Measurements from ENCODE around the gene APLNR.

APLNR gene

DNA sequence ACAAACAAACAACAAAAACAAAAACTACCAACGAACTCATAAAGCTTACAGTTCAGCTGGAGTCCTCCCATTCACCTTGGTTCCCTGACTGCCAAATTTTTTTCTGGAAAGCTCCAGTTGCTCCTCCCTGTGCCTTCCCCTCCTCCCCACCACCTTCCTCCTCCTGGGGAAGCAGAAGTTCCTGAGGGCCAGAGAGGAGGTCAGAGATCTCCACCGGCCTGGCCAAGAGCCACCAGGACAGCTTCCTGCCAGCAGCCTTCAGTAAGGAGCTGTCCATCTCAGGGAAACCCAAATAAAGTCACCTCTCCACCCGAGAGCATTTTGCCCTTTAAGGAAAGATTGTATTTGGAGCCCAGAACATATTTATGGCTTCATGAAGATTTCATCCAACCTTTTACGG is 20.0 kb downstream of the APLNR start:
- DNase-seq (ENCODE audit: low spot score): no peak

DNA sequence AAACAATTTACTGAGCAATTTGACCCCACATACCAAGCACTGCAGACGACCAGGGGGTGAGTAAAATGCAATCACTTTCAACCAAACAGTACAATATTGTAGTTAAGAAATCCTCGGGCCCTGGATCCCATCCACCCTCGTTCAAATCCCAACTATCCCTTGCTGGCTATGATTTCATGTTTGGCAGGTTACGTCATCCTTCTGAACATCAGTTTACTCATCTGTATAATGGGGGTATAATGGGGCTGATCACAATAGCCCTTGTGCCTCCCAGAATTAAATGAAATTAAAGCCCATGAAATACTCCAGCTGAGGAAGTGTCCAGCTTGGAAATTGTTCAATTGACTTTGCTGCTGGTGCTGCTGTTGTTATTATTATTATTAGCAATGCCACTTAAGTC is 20.6 kb downstream of the APLNR start:
- no peak for DNase-seq (ENCODE audit: low spot score)

DNA sequence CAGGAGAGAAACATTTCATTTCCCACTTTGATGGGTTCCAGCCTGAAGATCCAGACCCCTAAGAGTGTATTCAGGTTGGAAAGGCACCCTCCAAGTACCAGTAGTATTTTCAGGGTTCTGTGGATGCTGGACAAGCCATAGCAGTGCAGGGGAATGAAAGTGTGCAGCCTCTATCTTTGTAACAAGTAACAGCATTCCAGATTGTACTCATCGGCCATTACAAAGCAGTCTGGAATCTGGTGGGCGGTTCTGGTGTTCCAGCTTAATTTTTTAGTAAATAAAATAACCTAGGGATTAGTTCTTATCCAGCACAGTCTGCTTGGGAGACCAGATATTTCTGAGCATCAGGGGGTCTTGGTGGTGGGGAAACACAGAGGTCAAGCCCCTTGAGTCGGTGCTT is 22.6 kb downstream of the APLNR start:
- no peak for DNase-seq (ENCODE audit: low spot score)

DNA sequence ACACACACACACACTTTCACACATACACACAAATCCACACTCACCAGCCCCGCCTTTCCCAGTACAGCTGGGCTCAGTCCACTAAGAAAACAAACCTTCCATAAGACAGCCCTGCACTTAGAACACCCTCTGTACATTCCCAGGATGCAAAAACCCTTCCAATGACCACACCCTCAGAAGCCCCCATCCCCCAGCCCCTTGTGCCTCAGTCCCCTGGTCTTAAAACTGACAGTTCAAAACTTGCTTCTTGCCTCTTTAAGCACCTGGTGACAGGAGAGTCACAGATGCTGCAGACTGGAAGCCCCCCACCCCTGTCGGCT is 23.0 kb downstream of the APLNR start:
- no peak for DNase-seq (ENCODE audit: low spot score)

DNA sequence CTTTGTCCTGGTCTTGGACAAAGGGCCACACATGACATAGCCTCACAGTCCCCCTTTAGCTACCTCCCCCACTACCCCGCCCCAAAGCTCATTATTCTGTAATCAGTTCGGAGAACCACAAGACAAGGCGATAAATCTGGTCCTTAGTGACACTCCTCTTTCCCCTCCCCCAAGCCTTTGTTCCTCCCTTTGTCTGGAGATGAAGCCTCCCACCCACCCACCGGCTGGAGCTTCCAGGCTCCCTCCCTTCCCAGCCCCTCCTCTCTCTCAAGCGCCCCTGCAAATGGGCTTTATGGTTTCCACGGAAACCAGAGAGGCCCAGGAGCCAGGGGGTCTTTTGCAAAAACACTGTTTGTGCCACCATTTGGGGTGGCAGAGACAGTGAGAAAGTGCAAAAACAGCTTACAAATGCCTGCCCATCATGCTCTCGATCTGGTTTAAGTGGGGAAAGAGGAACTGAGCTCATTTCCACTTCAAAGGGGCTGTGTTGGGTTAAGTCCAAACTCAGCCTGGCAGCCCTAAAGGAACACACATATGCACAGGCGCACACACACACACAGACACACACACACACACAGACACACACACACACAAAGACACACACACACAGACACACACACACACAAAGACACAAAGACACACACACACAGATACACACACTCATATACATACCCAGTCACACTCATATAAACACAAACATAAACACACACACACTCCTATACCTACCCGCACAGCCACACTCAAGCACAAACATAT is 23.5 kb downstream of the APLNR start:
- no peak for DNase-seq (ENCODE audit: low spot score)

DNA sequence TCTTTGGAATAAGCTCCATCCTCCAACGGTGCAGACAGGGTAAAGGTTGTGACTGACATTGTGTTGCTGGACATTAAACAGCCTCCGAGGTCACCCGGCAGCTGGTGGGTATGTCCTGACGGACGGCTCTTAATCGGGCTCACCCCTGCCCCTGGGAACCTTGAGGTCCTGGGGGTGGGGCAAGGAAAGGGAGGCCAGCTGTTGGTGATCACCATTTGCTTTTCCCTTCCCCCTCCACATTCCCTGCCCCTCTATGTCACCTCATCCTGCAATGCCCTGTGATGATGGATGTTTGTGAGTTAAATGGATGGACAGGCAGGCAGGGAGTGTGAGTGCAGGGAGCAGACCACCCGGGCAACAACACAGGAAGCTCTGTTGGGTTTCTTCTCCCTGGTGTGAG is 26.3 kb downstream of the APLNR start:
- DNase-seq (ENCODE audit: low spot score): no peak

DNA sequence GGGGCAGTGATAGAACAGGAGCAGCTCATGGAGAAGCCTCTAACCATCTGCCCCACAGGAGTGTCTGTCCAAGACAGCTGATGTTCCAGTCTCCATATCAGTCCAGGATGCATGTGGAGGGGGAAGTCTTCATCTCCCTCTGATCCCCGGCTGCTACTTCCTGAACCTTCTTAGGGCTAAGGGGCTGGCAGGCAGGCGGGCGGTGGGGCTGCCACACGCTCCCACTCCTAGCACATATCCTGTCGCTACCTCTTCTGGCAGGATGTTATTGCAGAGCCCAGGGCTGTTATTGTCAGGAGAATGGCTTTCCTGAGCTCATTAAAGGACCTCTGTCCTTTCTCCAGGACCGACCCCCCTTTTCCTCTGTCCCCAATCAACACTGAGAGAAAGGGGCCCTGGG is 29.9 kb downstream of the APLNR start:
- no peak for DNase-seq (ENCODE audit: low spot score)

DNA sequence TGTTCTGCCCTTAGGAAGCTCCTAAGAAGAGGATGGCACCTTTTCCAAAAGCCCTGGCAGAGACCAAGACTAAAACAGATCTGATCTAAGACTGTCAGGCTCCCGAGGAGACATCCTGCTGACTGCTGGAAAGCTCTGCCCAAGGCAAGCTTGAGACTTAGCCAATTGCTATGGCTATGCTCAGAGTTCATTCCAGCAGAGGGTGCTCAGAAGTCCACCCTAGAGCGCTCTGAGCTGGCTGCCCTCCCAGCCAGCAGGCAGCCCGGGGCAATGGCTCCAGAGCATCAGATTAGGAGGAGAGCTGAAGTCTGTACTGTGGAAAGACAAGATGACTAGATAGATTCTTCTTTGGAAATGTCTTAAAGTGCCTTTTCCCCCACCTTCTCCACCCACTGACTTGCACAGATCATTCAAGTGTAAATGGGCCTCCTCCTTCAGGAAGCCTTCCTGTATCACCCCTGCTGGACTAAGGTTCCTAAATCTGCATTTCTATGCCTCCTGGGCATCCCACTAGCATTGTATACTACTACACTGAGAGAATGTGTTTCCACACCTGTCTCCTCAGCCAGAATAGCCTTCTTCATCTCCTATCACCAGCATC is 31.9 kb downstream of the APLNR start:
- no peak for DNase-seq (ENCODE audit: low spot score)

DNA sequence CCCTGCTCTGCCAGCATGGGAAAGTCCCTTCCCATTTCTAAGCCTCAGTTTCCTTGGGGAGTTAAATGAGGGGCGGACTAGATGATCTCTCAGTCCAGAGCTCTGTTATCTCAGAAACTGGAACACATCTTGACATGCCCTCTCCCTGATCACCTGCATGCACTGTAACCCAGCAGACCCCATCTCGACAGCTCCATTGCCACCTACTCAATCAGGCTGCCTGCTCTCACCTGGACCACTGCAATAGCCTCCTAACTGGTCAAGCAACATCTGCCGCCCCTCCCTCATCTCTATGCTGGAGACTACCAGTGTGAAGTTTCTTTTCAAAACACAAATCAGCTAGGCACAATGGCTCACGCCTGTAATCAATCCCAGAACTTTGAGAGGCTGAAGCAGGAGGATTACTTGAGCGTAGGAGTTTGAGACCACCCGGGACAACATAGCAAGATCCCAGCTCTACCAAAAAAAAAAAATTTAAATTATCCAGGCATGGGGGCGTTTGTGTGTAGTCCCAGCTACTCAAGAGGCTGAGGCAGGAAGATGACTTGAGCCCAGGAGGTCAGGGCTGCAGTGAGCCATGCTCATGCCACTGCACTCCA is 33.1 kb downstream of the APLNR start:
- DNase-seq (ENCODE audit: low spot score): no peak

DNA sequence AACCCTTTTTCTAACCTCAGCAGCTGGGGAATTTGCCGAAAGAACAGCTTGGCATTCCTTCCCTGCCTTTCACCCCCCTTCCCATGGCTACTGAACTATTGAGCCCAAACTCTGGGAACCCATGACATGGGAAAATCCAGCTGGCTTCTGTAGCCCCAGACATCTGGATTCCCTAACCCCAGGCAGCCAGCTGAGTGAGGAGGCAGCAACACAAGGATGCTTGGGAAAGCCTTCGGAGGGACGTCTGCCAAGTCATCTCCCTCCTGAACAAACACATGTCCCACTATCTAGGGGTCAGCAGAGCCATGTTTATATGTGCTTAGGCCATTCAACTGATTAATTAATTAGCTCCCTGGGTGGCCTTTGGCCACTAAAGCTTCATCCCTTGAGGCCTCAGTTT is 33.7 kb downstream of the APLNR start:
- DNase-seq (ENCODE audit: low spot score): no peak

DNA sequence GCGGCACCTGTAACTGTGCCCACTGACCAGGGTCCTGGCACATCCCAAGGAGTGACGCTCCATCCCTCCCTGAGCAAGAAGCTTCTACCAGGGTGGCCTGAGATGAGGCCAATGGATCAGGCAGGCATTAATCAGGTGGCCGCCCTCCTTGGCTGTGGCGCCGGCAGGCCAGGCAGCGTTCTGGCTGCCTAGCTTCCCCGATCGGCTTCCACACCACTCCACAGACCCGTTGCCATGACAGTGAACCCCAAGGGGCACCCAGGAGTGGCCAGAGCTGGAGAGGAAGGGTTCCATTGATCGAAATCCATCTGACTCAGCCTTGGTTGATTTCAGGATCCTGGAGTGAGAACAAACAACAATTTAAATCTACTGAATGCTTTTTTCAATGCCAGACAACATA is 34.8 kb downstream of the APLNR start:
- DNase-seq (ENCODE audit: low spot score): no peak

DNA sequence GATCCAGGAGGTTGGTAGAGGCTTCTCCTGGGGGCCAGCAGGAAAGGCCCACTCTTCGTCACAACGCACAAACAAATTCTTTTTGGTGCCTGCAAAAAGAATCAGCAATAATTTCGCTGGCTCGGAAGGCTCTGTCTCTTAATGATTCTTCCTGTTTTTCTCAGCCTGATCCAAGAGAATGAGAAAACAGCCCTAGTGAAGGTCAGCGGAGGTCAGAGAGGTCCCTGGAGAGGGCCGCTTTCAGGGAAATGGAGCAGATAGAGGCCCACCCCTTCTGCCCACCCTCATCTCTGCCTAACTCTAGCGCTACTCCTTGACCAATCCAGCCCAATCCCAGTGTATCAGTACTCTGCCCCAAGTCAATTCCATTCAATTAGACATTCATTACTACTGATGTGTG is 36.1 kb downstream of the APLNR start:
- DNase-seq (ENCODE audit: low spot score): no peak

DNA sequence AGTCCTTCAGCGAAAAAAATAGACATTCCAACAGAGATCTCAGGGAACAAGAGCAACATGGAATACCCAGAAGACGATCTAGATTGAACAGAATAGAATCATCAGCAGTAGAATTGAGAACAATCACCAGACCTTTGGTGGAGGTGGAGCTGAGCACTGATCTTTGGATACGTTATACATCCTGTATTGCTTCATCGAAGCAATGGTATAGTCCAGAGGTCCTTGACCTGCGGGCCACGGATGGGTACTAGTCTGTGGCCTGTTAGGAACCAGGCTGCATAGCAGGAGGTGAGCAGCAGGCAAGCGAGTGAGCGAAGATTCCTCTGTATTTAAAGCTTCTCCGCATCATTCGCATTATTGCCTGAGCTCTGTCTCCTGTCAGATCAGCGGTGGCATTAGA is 37.7 kb downstream of the APLNR start:
- DNase-seq (ENCODE audit: low spot score): no peak

DNA sequence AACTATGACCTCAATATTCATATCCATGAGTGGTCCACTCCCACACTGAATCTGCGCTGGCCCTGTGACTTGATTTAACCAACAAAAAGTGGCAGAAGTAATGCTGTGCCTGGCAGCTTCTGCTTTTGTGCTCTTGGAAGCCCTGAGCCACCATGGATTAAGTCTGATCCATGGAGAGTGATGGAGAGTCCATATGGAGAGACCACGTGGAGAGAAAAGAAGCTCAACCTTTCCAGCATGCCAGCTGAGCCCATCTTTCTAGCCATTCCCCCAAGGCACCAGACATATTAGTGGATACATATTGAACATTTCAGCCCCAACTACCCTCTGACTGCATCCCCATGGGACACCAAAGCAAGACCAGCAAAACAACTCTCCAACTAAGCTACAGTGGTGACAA is 39.3 kb downstream of the APLNR start:
- no peak for DNase-seq (ENCODE audit: low spot score)

DNA sequence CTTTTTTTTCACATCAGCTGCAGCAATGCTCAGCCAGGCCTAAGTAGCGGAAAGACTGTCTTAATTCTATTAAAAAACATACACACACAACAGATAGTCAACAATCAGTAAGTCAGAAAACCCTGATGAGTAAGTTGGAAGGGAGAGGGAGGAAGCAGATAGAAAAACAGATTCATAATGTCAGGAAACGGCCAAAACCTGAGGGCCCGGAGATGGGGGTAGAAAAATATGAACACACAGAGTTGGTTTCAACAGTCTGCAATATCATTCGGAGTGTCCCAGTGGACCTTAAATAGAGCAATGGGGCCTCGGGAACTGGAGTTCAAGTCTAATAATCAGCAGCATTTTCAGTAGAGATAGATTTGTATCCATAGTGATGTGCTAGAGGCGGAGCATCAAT is 40.5 kb downstream of the APLNR start:
- DNase-seq (ENCODE audit: low spot score): no peak

DNA sequence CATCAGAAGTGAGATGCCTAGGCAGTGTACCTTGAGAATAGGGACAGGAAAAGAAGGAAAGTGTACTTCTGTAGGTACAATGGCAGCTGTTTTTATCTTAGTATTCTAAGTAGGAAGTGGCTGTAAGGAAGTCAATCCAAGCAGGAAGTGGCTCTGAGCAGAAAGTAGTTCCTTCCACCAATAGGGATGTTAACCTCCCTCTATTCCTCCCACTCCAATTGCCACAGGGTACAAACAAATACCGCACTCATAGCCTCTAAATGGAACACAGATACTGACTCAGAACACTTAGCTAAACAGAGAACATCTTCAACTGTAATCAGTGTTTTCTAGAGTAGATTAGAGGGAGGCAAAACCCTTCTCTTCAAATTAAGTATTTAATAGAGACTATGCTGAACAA is 44.7 kb downstream of the APLNR start:
- no peak for DNase-seq (ENCODE audit: low spot score)

DNA sequence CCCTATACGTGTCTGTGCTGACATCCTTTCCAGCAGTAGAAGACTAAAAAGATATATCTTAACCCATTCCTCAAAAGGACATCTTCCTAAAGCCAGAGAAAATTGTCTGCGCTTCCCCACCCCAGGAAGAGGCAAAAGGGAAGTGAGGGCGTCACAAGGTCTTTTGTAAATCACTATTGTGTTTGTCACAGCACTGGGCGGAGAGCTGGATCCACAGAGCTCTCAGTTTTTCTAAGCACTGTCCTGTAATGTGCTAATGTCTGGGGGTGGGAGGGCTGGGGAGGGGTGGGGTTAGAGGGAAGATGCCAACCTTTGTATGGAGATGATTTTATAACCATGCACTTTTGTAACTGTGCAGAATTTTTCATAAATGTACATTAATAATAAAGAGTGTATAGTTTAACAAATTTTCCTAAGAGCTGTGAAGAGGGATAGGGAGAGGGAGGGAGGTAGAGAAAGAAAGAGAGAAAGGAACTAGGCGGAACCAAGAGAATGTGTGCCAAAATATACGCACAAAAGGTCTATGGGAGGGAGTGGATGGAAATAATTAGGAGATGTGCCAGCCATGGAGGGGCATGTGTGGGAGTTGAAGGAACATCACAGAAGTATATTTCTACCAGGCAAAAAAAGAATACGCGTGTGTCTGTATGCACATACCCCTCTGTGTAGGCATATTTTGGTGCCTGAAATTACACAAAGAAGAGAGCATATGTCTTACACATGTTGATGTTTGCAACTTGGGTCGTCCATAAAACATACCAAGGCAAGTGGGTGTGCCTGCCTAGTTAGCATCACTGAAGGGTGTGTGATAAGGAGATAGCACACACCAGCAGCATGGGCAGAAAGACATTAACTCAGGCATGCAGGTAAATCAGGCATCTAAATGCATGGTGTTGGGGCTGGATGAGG is 45.5 kb downstream of the APLNR start:
- DNase-seq (ENCODE audit: low spot score): no peak

DNA sequence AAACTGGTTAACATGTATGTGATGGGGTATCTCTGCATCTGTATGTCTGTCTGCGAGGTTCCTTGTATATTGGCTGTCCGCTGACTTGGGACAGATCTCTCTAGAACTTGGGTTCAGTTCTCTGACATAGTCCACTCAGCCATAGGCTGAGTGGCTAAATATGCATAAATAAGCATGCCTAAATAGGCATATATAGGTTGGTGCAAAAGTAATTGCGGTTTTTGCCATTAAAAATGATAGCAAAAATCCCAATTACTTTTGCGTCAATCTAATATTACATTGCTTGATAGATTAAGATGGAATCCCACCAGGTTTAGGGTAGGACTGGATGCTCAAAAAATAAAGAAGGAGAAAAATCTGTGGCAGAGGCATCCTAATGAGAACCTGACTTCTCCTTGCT is 46.5 kb downstream of the APLNR start:
- no peak for DNase-seq (ENCODE audit: low spot score)
